Measurements from ENCODE around the gene PAM.

The PAM gene

GRCh38 chr5:102731693-102732092 lies 23.4 kb upstream of the PAM start:
- no peak overlapping the region for H3K27ac ChIP-seq (ENCODE audit: low read depth, low read length)
- no peaks in the 10 kb centered on the region for H3K9me2 ChIP-seq (replicated peaks; ENCODE audit: insufficient read depth, low read length)
- no peaks in the 10 kb centered on the region for H3K36me3 ChIP-seq (ENCODE audit: low read length)
- H4K20me1 ChIP-seq (ENCODE audit: low read depth, low read length) = no peaks in the 10 kb centered on the region
- no peak overlapping the region for H3K4me2 ChIP-seq (ENCODE audit: low read depth, low read length, poor library complexity, severe bottlenecking)
- H2AFZ ChIP-seq (ENCODE audit: low read depth, low read length, severe bottlenecking) = no peak overlapping the region
- H3K4me3 ChIP-seq (ENCODE audit: insufficient read depth, low read length, poor library complexity, severe bottlenecking) = no peak overlapping the region
- TF ChIP-seq EZH2phosphoT487 (conservative IDR thresholded peaks at IDR 0.05; ENCODE audit: low read length) (no peak), CTCF (IDR thresholded peaks at IDR 0.05; ENCODE audit: insufficient read depth, low read length, poor library complexity, severe bottlenecking) (no peak)
- no peaks in the 10 kb centered on the region for H3K27me3 ChIP-seq (ENCODE audit: low read length)
- H3K9me3 ChIP-seq (ENCODE audit: insufficient read depth, low read length) = no peaks in the 10 kb centered on the region
- no peaks in the 10 kb centered on the region for H3K79me2 ChIP-seq (ENCODE audit: insufficient read depth, low read length)
- no peak overlapping the region for H3K9ac ChIP-seq (ENCODE audit: low read length)
- H3F3A ChIP-seq (ENCODE audit: insufficient read depth) = no peaks in the 10 kb centered on the region

- H3K27me3 ChIP-seq (ENCODE audit: low read length) = peaks cover 3% of the 10 kb centered on the region; the same call in 1 of the 2 replicates
These were observed 21.6 kb upstream of the PAM start for GRCh38 chr5:102733534-102733933.

GRCh38 chr5:102737161-102737560 lies 17.9 kb upstream of the PAM start:
- Histone ChIP-seq H3K9me3 (ENCODE audit: insufficient read depth, low read length) (no peaks in the 10 kb centered on the region), H3K9me2 (replicated peaks; ENCODE audit: insufficient read depth, low read length) (no peaks in the 10 kb centered on the region), H4K20me1 (ENCODE audit: low read depth, low read length) (no peaks in the 10 kb centered on the region), H3K27ac (ENCODE audit: low read depth, low read length) (no peak overlapping the region), H2AFZ (ENCODE audit: low read depth, low read length, severe bottlenecking) (no peak overlapping the region), H3K27me3 (ENCODE audit: low read length) (peaks cover 3% of the 10 kb centered on the region; the same call in 1 of the 2 replicates), H3K9ac (ENCODE audit: low read length) (no peak overlapping the region), H3K4me3 (ENCODE audit: insufficient read depth, low read length, poor library complexity, severe bottlenecking) (no peak overlapping the region), H3F3A (ENCODE audit: insufficient read depth) (no peaks in the 10 kb centered on the region), H3K79me2 (ENCODE audit: insufficient read depth, low read length) (no peaks in the 10 kb centered on the region), H3K4me2 (ENCODE audit: low read depth, low read length, poor library complexity, severe bottlenecking) (no peak overlapping the region), H3K36me3 (ENCODE audit: low read length) (no peaks in the 10 kb centered on the region)
- TF ChIP-seq CTCF (IDR thresholded peaks at IDR 0.05; ENCODE audit: insufficient read depth, low read length, poor library complexity, severe bottlenecking) (no peak), EZH2phosphoT487 (conservative IDR thresholded peaks at IDR 0.05; ENCODE audit: low read length) (no peak)

More at GRCh38 chr5:102733534-102733933, 21.6 kb upstream of the PAM start:
- H3K36me3 ChIP-seq (ENCODE audit: low read length) = no peaks in the 10 kb centered on the region
- H3K27ac ChIP-seq (ENCODE audit: low read depth, low read length) = no peak overlapping the region
- TF ChIP-seq CTCF (IDR thresholded peaks at IDR 0.05; ENCODE audit: insufficient read depth, low read length, poor library complexity, severe bottlenecking) = no peak
- TF ChIP-seq EZH2phosphoT487 (conservative IDR thresholded peaks at IDR 0.05; ENCODE audit: low read length) = no peak
- no peaks in the 10 kb centered on the region for H3K79me2 ChIP-seq (ENCODE audit: insufficient read depth, low read length)
- no peaks in the 10 kb centered on the region for H3K9me3 ChIP-seq (ENCODE audit: insufficient read depth, low read length)
- H3K9ac ChIP-seq (ENCODE audit: low read length) = no peak overlapping the region
- H3K4me3 ChIP-seq (ENCODE audit: insufficient read depth, low read length, poor library complexity, severe bottlenecking) = no peak overlapping the region
- no peaks in the 10 kb centered on the region for H3K9me2 ChIP-seq (replicated peaks; ENCODE audit: insufficient read depth, low read length)
- H2AFZ ChIP-seq (ENCODE audit: low read depth, low read length, severe bottlenecking) = no peak overlapping the region
- no peaks in the 10 kb centered on the region for H4K20me1 ChIP-seq (ENCODE audit: low read depth, low read length)
- H3K4me2 ChIP-seq (ENCODE audit: low read depth, low read length, poor library complexity, severe bottlenecking) = no peak overlapping the region
- no peaks in the 10 kb centered on the region for H3F3A ChIP-seq (ENCODE audit: insufficient read depth)
